HepG2 (cell line): Measurements from ENCODE around the gene SLC35D2. TPM values are rescaled to one million over a fixed set of nuclear protein-coding genes. Genes with fewer than 3 reads are reported as not detected.
A peak's percentile ranks its signal among the peaks of the same experiment; 100 is the strongest.

Experiments
- BRD4 ChIP-seq: sonication (generic); formaldehyde crosslinking; IDR thresholded peaks from 2 replicates; pipeline ENCODE4 v1.4.0; 2020; ENCODE audit warnings: missing genetic modification reagents
- CENPT ChIP-seq: sonication (generic); formaldehyde crosslinking; IDR thresholded peaks from 2 replicates; pipeline ENCODE4 v1.8.0; 2022; ENCODE audit warnings: low read depth, mild to moderate bottlenecking, moderate library complexity, missing genetic modification reagents
- FIP1L1 ChIP-seq: fragments of 200-400 bp; formaldehyde crosslinking; IDR thresholded peaks from 2 replicates; pipeline ENCODE4 v1.6.1; 2018; ENCODE audit warnings: low read depth, mild to moderate bottlenecking, low read length, moderate library complexity, borderline replicate concordance; ENCODE audit not compliant: insufficient read depth
- FOXM1 ChIP-seq: sonication (generic); formaldehyde crosslinking; IDR thresholded peaks from 2 replicates; pipeline ENCODE4 v1.5.0; 2020; ENCODE audit warnings: missing genetic modification reagents
- FOXP1 ChIP-seq, 2 experiments: fragments of 450-650 bp in 1 of 2; IDR thresholded peaks; 2 replicates each; pipeline ENCODE4 v1.6.1; 2017 to 2018; ENCODE audit warnings: antibody characterized with exemption in 1 of 2
- GZF1 ChIP-seq: sonication (generic); formaldehyde crosslinking; IDR thresholded peaks from 2 replicates; pipeline ENCODE4 v1.5.1; 2020; ENCODE audit warnings: mild to moderate bottlenecking, missing genetic modification reagents
- HOXA7 ChIP-seq: sonication (generic); formaldehyde crosslinking; IDR thresholded peaks from 2 replicates; pipeline ENCODE4 v1.8.1; 2022; ENCODE audit warnings: mild to moderate bottlenecking, missing genetic modification reagents, moderate library complexity
- JARID2 ChIP-seq: sonication (generic); formaldehyde crosslinking; IDR thresholded peaks from 2 replicates; pipeline ENCODE4 v1.8.1; 2023; ENCODE audit warnings: missing genetic modification reagents, inconsistent platforms; ENCODE audit not compliant: insufficient replicate concordance
- JDP2 ChIP-seq: sonication (generic); formaldehyde crosslinking; IDR thresholded peaks from 2 replicates; pipeline ENCODE4 v1.8.1; 2022; ENCODE audit warnings: missing genetic modification reagents, borderline replicate concordance
- LCORL ChIP-seq, 2 experiments: fragments of 450-650 bp in 1 of 2; sonication (generic) in 1 of 2; formaldehyde crosslinking in 1 of 2; IDR thresholded peaks; 2 replicates each; pipeline versions ENCODE4 v1.5.0 to v1.6.1; 2017 to 2020; ENCODE audit warnings: antibody characterized with exemption in 1 of 2, missing genetic modification reagents in 1 of 2
- MLLT10 ChIP-seq: sonication (generic); formaldehyde crosslinking; IDR thresholded peaks from 2 replicates; pipeline ENCODE4 v1.4.0; 2020; ENCODE audit warnings: missing genetic modification reagents
- RORA ChIP-seq: sonication (generic); formaldehyde crosslinking; IDR thresholded peaks from 2 replicates; pipeline ENCODE4 v1.5.0; 2020; ENCODE audit warnings: mild to moderate bottlenecking, missing genetic modification reagents, moderate library complexity
- SOX5 ChIP-seq: IDR thresholded peaks from 2 replicates; pipeline ENCODE4 v1.6.1; 2016; ENCODE audit warnings: borderline replicate concordance
- ZBTB20 ChIP-seq: sonication (generic); formaldehyde crosslinking; IDR thresholded peaks from 2 replicates; pipeline ENCODE4 v1.8.1; 2023; ENCODE audit warnings: missing genetic modification reagents, low read depth, mild to moderate bottlenecking, borderline replicate concordance
- ZNF17 ChIP-seq: sonication (generic); formaldehyde crosslinking; IDR thresholded peaks from 2 replicates; pipeline ENCODE4 v1.5.0; 2020; ENCODE audit warnings: mild to moderate bottlenecking, missing genetic modification reagents
- ZNF232 ChIP-seq: sonication (generic); formaldehyde crosslinking; IDR thresholded peaks from 2 replicates; pipeline ENCODE4 v1.4.0; 2020; ENCODE audit warnings: missing genetic modification reagents, borderline replicate concordance
- ZNF234 ChIP-seq: sonication (generic); formaldehyde crosslinking; conservative IDR thresholded peaks from 2 replicates; pipeline ENCODE4 v1.5.1; 2020; ENCODE audit warnings: mild to moderate bottlenecking, missing genetic modification reagents
- ZNF329 ChIP-seq: sonication (generic); formaldehyde crosslinking; IDR thresholded peaks from 2 replicates; pipeline ENCODE4 v1.9.0; 2021; ENCODE audit warnings: low read depth, mild to moderate bottlenecking, missing genetic modification reagents
- ZNF335 ChIP-seq: sonication (generic); formaldehyde crosslinking; IDR thresholded peaks from 2 replicates; pipeline ENCODE4 v1.4.0; 2020; ENCODE audit warnings: missing genetic modification reagents
- ZNF674 ChIP-seq: sonication (generic); formaldehyde crosslinking; IDR thresholded peaks from 2 replicates; pipeline ENCODE4 v1.5.0; 2020; ENCODE audit warnings: low read depth, mild to moderate bottlenecking, missing genetic modification reagents
- ZSCAN20 ChIP-seq: sonication (generic); formaldehyde crosslinking; IDR thresholded peaks from 2 replicates; pipeline ENCODE4 v1.4.0; 2020; ENCODE audit warnings: missing genetic modification reagents, mild to moderate bottlenecking, borderline replicate concordance
- polyA plus RNA-seq, 8 experiments: library from polyadenylated mRNA; depleted of rRNA in 3 of 8; stranded (reverse) in 7 of 8; unstranded in 1 of 8; fragments of >200 nt; fragmentation: Illumina TruSeq in 4 of 8; extraction: Trizol in 4 of 8; gene quantifications; 2 replicates each; pipeline versions ENCODE4 v1.2.1 to v1.2.3, GENCODE V29; 2011 to 2016; ENCODE audit warnings: low read depth in 4 of 8, missing spikeins in 1 of 8, mixed read lengths in 1 of 8; ENCODE audit not compliant: insufficient read depth in 1 of 8
- total RNA-seq, 5 experiments: library from RNA; depleted of rRNA; stranded (reverse); fragments of >200 nt; fragmentation: Illumina TruSeq; extraction: Trizol; gene quantifications; 2 replicates each; pipeline ENCODE4 v1.2.3, GENCODE V29; 2016; ENCODE audit warnings: low read depth in 1 of 5
- TF ChIP-seq, protein P1 (sequence below): sonication (generic); formaldehyde crosslinking; IDR thresholded peaks from 2 replicates; pipeline ENCODE4 v1.5.1; 2020; ENCODE audit warnings: missing genetic modification reagents, mild to moderate bottlenecking, borderline replicate concordance
- TF ChIP-seq, protein P2 (sequence below), 2 experiments: sonication (generic) in 1 of 2; formaldehyde crosslinking in 1 of 2; IDR thresholded peaks; 2 replicates each; pipeline versions ENCODE4 v1.5.1 to v1.6.1; 2011 to 2020; ENCODE audit warnings: borderline replicate concordance in 1 of 2, low read depth in 1 of 2, low read length in 1 of 2, mild to moderate bottlenecking in 1 of 2, missing genetic modification reagents in 1 of 2, moderate library complexity in 1 of 2
- TF ChIP-seq, protein P3 (sequence below): sonication (generic); formaldehyde crosslinking; conservative IDR thresholded peaks from 2 replicates; pipeline ENCODE4 v1.4.0; 2020; ENCODE audit warnings: missing genetic modification reagents

Gene SLC35D2
- total and polyA plus RNA-seq, 2 of the 13 experiments (the other 11 are each of a cell fraction or from before 2014, with no cell fraction given), result 96.2 to 103 TPM

GRCh38 chr9:96417051-96417586 lies 33.6 kb upstream of the SLC35D2 start (continued):
- TF ChIP-seq FOXM1 (CRISPR knock-in tag) (no peak), LCORL (IDR thresholded peaks at IDR 0.05) (no peak), LCORL (CRISPR knock-in tag; IDR thresholded peaks at IDR 0.05) (peak; percentile 79), ZNF674 (CRISPR knock-in tag) (no peak), ZNF335 (CRISPR knock-in tag) (peak; percentile 34; the same call in 1 of the 2 replicates), ZSCAN20 (CRISPR knock-in tag) (no peak), JARID2 (CRISPR knock-in tag) (no peak), ZNF17 (CRISPR knock-in tag) (no peak), ZNF232 (CRISPR knock-in tag) (peak; percentile 43; the same call in 1 of the 2 replicates), ZBTB20 (CRISPR knock-in tag) (peak; percentile 78; the same call in 1 of the 2 replicates), HOXA7 (CRISPR knock-in tag) (0 out of 2 replicates have a peak, but pooled peaks have one; percentile 11), CENPT (CRISPR knock-in tag) (no peak), MLLT10 (CRISPR knock-in tag) (no peak), FOXP1 (IDR thresholded peaks at IDR 0.05) (no peak), FOXP1 (CRISPR knock-in tag; IDR thresholded peaks at IDR 0.05) (no peak), ZNF234 (CRISPR knock-in tag) (no peak), SOX5 (peak; percentile 63; the same call in 1 of the 2 replicates), BRD4 (no peak; the same call in 1 of the 2 replicates), GZF1 (CRISPR knock-in tag) (no peak; the same call in 1 of the 2 replicates), JDP2 (CRISPR knock-in tag) (no peak; the same call in 1 of the 2 replicates), RORA (CRISPR knock-in tag) (no peak), ZNF329 (CRISPR knock-in tag) (peak; percentile 53; the same call in 1 of the 2 replicates), FIP1L1 (no peak)
- TF ChIP-seq, protein P1, sequence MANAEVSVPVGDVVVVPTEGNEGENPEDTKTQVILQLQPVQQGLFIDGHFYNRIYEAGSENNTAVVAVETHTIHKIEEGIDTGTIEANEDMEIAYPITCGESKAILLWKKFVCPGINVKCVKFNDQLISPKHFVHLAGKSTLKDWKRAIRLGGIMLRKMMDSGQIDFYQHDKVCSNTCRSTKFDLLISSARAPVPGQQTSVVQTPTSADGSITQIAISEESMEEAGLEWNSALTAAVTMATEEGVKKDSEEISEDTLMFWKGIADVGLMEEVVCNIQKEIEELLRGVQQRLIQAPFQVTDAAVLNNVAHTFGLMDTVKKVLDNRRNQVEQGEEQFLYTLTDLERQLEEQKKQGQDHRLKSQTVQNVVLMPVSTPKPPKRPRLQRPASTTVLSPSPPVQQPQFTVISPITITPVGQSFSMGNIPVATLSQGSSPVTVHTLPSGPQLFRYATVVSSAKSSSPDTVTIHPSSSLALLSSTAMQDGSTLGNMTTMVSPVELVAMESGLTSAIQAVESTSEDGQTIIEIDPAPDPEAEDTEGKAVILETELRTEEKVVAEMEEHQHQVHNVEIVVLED (CRISPR knock-in tag), result peak; percentile 87
- TF ChIP-seq, protein P2, sequence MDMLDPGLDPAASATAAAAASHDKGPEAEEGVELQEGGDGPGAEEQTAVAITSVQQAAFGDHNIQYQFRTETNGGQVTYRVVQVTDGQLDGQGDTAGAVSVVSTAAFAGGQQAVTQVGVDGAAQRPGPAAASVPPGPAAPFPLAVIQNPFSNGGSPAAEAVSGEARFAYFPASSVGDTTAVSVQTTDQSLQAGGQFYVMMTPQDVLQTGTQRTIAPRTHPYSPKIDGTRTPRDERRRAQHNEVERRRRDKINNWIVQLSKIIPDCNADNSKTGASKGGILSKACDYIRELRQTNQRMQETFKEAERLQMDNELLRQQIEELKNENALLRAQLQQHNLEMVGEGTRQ (IDR thresholded peaks at IDR 0.05; ENCODE audit: low read depth, low read length), result peak; percentile 90
- TF ChIP-seq, protein P2 (CRISPR knock-in tag; IDR thresholded peaks at IDR 0.05; ENCODE audit: borderline replicate concordance), result peak; percentile 95
- TF ChIP-seq, protein P3, sequence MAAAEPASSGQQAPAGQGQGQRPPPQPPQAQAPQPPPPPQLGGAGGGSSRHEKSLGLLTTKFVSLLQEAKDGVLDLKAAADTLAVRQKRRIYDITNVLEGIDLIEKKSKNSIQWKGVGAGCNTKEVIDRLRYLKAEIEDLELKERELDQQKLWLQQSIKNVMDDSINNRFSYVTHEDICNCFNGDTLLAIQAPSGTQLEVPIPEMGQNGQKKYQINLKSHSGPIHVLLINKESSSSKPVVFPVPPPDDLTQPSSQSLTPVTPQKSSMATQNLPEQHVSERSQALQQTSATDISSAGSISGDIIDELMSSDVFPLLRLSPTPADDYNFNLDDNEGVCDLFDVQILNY (CRISPR knock-in tag), result peak; percentile 92
